SU-DHL-6 (cell line): ENCODE measurements around the gene MAGEE1.

Experiments
- CTCF ChIP-seq: fragments of 200-600 bp; sonication (generic); IDR thresholded peaks from one replicate; pipeline ENCODE4 v1.5.1; 2017; ENCODE audit warnings: antibody characterized with exemption, mild to moderate bottlenecking, low read length, moderate library complexity; ENCODE audit not compliant: insufficient read depth, poor library complexity, severe bottlenecking
- EZH2phosphoT487 ChIP-seq: fragments of 200-600 bp; sonication (generic), shearing (Covaris generic); conservative IDR thresholded peaks from 2 replicates; pipeline ENCODE4 v1.6.1; 2018; ENCODE audit warnings: mild to moderate bottlenecking, antibody characterized with exemption, low read length, moderate library complexity, mixed read lengths

DNA sequence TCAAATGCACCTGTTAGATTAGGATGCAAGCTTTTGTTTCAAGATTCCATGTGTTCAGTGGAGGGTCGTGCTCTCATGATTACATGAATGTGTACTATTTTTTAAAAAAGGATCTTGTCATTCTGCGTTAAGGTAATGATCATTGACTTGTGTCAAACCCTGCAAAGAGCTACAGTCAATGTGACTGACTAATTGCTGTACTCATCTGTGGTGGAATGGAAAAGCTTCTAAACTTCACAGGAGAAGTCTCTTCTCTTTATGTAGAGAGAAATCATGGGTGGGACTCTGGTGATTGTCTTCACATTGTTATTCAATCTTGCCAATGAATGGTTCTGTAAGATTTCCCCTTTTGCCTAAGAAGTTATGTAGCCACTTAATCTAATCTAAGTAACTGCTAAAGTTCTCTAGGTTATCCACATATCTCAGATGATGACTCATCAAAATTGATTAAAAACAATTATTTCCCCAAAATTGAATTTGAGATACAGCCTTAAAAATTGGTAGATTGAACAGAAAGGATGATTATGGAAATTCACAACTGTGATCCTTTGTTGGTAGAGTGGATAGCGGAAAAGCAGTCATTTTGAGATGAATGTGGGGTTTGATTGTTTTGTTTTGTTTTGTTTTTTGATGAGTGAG lies 6.7 kb downstream of the MAGEE1 start:
- TF ChIP-seq CTCF (no peak), EZH2phosphoT487 (no peak)
